GM12878 (cell line): Measurements from ENCODE around the gene PCDH1. TPM values are rescaled to one million over a fixed set of nuclear protein-coding genes. Genes with fewer than 3 reads are reported as not detected.

Experiments
- ATAC-seq: fragments of 200-7000 bp; cut with Tn5 transposase; 3 replicates; pipeline ENCODE4 v1.9.1; 2020; ENCODE audit warnings: mild to moderate bottlenecking, moderate library complexity
- BruUV-seq: library from RNA; stranded (reverse); fragments of 400-500 nt; replicated peaks from 2 replicates; lab custom pipeline; 2021; lab: Mats Ljungman, UMichigan
- CTCF ChIA-PET: fragments of 300-600 bp; sonication (Branson Sonifier 250); formaldehyde crosslinking; extraction: SDS; loops from one replicate; lab custom pipeline; 2021; ENCODE audit warnings: inconsistent platforms; lab: Yijun Ruan, JAX
- POLR2A ChIA-PET: fragments of 350-600 bp; formaldehyde crosslinking; extraction: SDS; loops from one replicate; lab custom pipeline; 2021; ENCODE audit warnings: inconsistent platforms; lab: Charles Lee
- RAD21 ChIA-PET: fragments of 300-600 bp; sonication (Branson Sonifier 250); formaldehyde crosslinking; loops from one replicate; lab custom pipeline; 2023; ENCODE audit warnings: antibody characterized with exemption; ENCODE audit not compliant: unreplicated experiment; lab: Charles Lee
- SMC1A ChIA-PET: fragments of 300-600 bp; sonication (Branson Sonifier 250); formaldehyde crosslinking; loops from one replicate; lab custom pipeline; 2023; ENCODE audit not compliant: unreplicated experiment, uncharacterized antibody; lab: Charles Lee
- DNase-seq: peaks from one replicate; pipeline ENCODE4 v3.0.0-alpha.2; 2011; ENCODE audit warnings: low read depth, low spot score
- FAIRE-seq: peaks from 3 replicates; lab custom pipeline; 2011; peaks lifted over from hg19 to GRCh38; lab: Jason Lieb, UNC
- H2AFZ ChIP-seq: 2 replicates; pipeline ENCODE4 v1.6.0; 2011; ENCODE audit warnings: low read depth, low read length, control low read depth; ENCODE audit not compliant: control insufficient read depth
- H3K27ac ChIP-seq: 2 replicates; pipeline ENCODE4 v1.5.1; 2011; ENCODE audit warnings: control low read depth; ENCODE audit not compliant: control insufficient read depth, insufficient read depth
- H3K27me3 ChIP-seq, 2 experiments: replicated peaks in 1 of 2; 2 replicates each; pipeline versions ENCODE4 v1.6.0 to v1.6.1; 2011; ENCODE audit warnings: low read length in 1 of 2; ENCODE audit not compliant: control insufficient read depth in 2 of 2, insufficient read depth in 2 of 2
- H3K36me3 ChIP-seq, 2 experiments: 2 replicates each; pipeline ENCODE4 v1.5.1; 2011; ENCODE audit warnings: low read length in 1 of 2; ENCODE audit not compliant: control insufficient read depth in 2 of 2, insufficient read depth in 2 of 2
- H3K4me1 ChIP-seq: 2 replicates; pipeline ENCODE4 v1.6.1; 2011; ENCODE audit warnings: mild to moderate bottlenecking, low read length, moderate library complexity, mixed read lengths; ENCODE audit not compliant: control insufficient read depth, insufficient read depth
- H3K4me2 ChIP-seq: 2 replicates; pipeline ENCODE4 v1.6.0; 2011; ENCODE audit warnings: control low read depth; ENCODE audit not compliant: control insufficient read depth, insufficient read depth
- H3K4me3 ChIP-seq: fragments of 200-600 bp; sonication (generic); 2 replicates; pipeline ENCODE4 v1.5.1; 2016
- H3K79me2 ChIP-seq: 2 replicates; pipeline ENCODE4 v1.6.0; 2011; ENCODE audit warnings: low read length; ENCODE audit not compliant: control insufficient read depth, insufficient read depth
- H3K9ac ChIP-seq: 2 replicates; pipeline ENCODE4 v1.8.0; 2011; ENCODE audit warnings: low read length, control low read depth, mixed read lengths; ENCODE audit not compliant: control insufficient read depth, insufficient read depth
- H3K9me3 ChIP-seq: replicated peaks from 3 replicates; pipeline ENCODE4 v1.5.1; 2011; ENCODE audit warnings: mild to moderate bottlenecking, low read length; ENCODE audit not compliant: control insufficient read depth, insufficient read depth
- H4K20me1 ChIP-seq: 2 replicates; pipeline ENCODE4 v1.6.0; 2011; ENCODE audit not compliant: control insufficient read depth, insufficient read depth
- CTCF ChIP-seq, 3 experiments: IDR thresholded peaks in 2 of 3; conservative IDR thresholded peaks in 1 of 3; 2 replicates each; pipeline ENCODE4 v1.5.1; 2011; ENCODE audit warnings: low read depth in 3 of 3, low read length in 3 of 3, mild to moderate bottlenecking in 3 of 3, control low read depth in 2 of 3, moderate library complexity in 2 of 3, inconsistent platforms in 1 of 3, mixed read lengths in 1 of 3; ENCODE audit not compliant: control insufficient read depth in 2 of 3, insufficient read depth in 1 of 3; ENCODE audit errors: extremely low read depth in 1 of 3
- IRF4 ChIP-seq: IDR thresholded peaks from 2 replicates; pipeline ENCODE4 v1.6.1; 2011; ENCODE audit warnings: low read depth, low read length
- PBX3 ChIP-seq: IDR thresholded peaks from 2 replicates; pipeline ENCODE4 v1.6.1; 2011; ENCODE audit warnings: mild to moderate bottlenecking, low read depth, low read length, moderate library complexity; ENCODE audit not compliant: insufficient replicate concordance
- SMAD1 ChIP-seq: fragments of 450-650 bp; IDR thresholded peaks from 2 replicates; pipeline ENCODE4 v1.6.1; 2018; ENCODE audit warnings: mild to moderate bottlenecking, low read depth; ENCODE audit not compliant: partially characterized antibody
- SPI1 ChIP-seq: IDR thresholded peaks from 2 replicates; pipeline ENCODE4 v1.6.1; 2011; ENCODE audit warnings: low read depth, mild to moderate bottlenecking, low read length, moderate library complexity, borderline replicate concordance; ENCODE audit not compliant: insufficient read depth
- TAF1 ChIP-seq: IDR thresholded peaks from 2 replicates; pipeline ENCODE4 v1.6.1; 2011; ENCODE audit warnings: mild to moderate bottlenecking, low read depth, low read length, borderline replicate concordance
- TCF3 ChIP-seq: IDR thresholded peaks from 2 replicates; pipeline ENCODE4 v1.6.1; 2012; ENCODE audit warnings: low read depth, mild to moderate bottlenecking, low read length, borderline replicate concordance; ENCODE audit not compliant: insufficient read depth
- WGBS: methylation state at CpG from one replicate; pipeline ENCODE4 v1.1.6; 2016; ENCODE audit warnings: low lambda C conversion rate; ENCODE audit not compliant: insufficient replicate concordance, insufficient coverage; ENCODE audit errors: missing lambda C conversion rate; 5-methylcytosine and 5-hydroxymethylcytosine counted together
- in situ Hi-C: fragments of 300-500 bp; cut with MboI; formaldehyde crosslinking; loops from 9 replicates; pipeline ENCODE4 v1.14.3; 2018; ENCODE audit warnings: mixed read lengths
- intact Hi-C: fragments of 100-400 bp; cut with micrococcal nuclease; formaldehyde crosslinking; loops from one replicate; pipeline ENCODE4 v1.14.2; 2022; ENCODE audit not compliant: unreplicated experiment
- polyA plus RNA-seq, 11 experiments: library from polyadenylated mRNA; depleted of rRNA in 4 of 11; unstranded in 6 of 11; stranded (reverse) in 5 of 11; fragments of >200 nt; fragmentation: Nextera tagmentation in 4 of 11; fragmentation: Illumina TruSeq in 1 of 11; extraction: Ambion mirVana in 4 of 11; extraction: Trizol in 1 of 11; gene quantifications; 1 replicate in 1 of 11; 2 replicates in 10 of 11; pipeline versions ENCODE4 v1.2.1 to v1.2.3, GENCODE V29; 2011 to 2016; ENCODE audit warnings: inconsistent platforms in 2 of 11, missing spikeins in 2 of 11, low read depth in 1 of 11
- total RNA-seq, 4 experiments: library from RNA; depleted of rRNA in 3 of 4; stranded (reverse); fragments of >200 nt in 3 of 4; fragmentation: Illumina TruSeq in 1 of 4; extraction: Trizol in 1 of 4; gene quantifications; 2 replicates each; pipeline versions ENCODE4 v1.2.1 to v1.2.3, GENCODE V29; 2013 to 2021

PCDH1 gene
- total and polyA plus RNA-seq, 10 of the 15 experiments (the other 5 are each of a cell fraction or from before 2014, with no cell fraction given): 0.07 to 0.36 (median 0.16) TPM; not detected in 7

- H3K79me2 ChIP-seq: no peaks in the 10 kb centered on the region
- ChIA-PET POLR2A (no interaction called here), SMC1A (no interaction called here), CTCF (interaction anchor here (1.1 kb wide), 1 partner anchor 14 kb away, joined by 5 read pairs; the partner anchor contains the start of gene PCDH1), RAD21 (no interaction called here)
- H3K4me1 ChIP-seq: no peaks in the 10 kb centered on the region
- WGBS: 34% methylated on average over 24 of the region's 24 CpGs
- no peak for ATAC-seq
- in situ Hi-C loops: no loop called here
- H3K27ac ChIP-seq: no peak overlapping the region
- H2AFZ ChIP-seq: no peak overlapping the region
- peaks cover 7 to 9% of the 10 kb centered on the region in 2 experiments; a peak in 2 of 4 replicates for H3K27me3 ChIP-seq
- intact Hi-C loops: no loop called here
- H3K4me3 ChIP-seq: no peak overlapping the region
- no peak overlapping the region for H3K4me2 ChIP-seq
- H3K9ac ChIP-seq: no peak overlapping the region
- H3K9me3 ChIP-seq: no peaks in the 10 kb centered on the region
- no peak for FAIRE-seq
- no peak for DNase-seq
- TF ChIP-seq TAF1: no peak
- TF ChIP-seq IRF4: no peak
- no peak for TF ChIP-seq SPI1
- TF ChIP-seq, all 136 proteins: peak for 0
- no TSS peak for BruUV-seq
- no peaks in the 10 kb centered on the region for H3K36me3 ChIP-seq
- no peaks in the 10 kb centered on the region for H4K20me1 ChIP-seq
Measured at GRCh38 chr5:141864371-141865370, 13.5 kb downstream of the PCDH1 start.

- ChIA-PET SMC1A (interaction anchor here (0.6 kb wide), 1 partner anchor 14 kb away, joined by 3 read pairs; the partner anchor contains the start of gene PCDH1), POLR2A (no interaction called here), RAD21 (no interaction called here), CTCF (interaction anchor here (1.1 kb wide), 1 partner anchor 15 kb away, joined by 5 read pairs; the partner anchor contains the start of gene PCDH1)
- intact Hi-C loops (no loop called here), in situ Hi-C loops (no loop called here)
- peak; percentile 52; the same call in 2 of the 3 replicates for ATAC-seq
- Histone ChIP-seq H2AFZ (no peak overlapping the region), H3K4me2 (no peak overlapping the region), H4K20me1 (no peaks in the 10 kb centered on the region), H3K9ac (no peak overlapping the region), H3K27ac (no peak overlapping the region), H3K4me3 (no peak overlapping the region), H3K79me2 (no peaks in the 10 kb centered on the region), H3K9me3 (no peaks in the 10 kb centered on the region), H3K4me1 (no peaks in the 10 kb centered on the region), H3K27me3 (peaks cover 7 to 9% of the 10 kb centered on the region in 2 experiments; a peak in 2 of 4 replicates), H3K36me3 (no peaks in the 10 kb centered on the region)
- FAIRE-seq: no peak
- no TSS peak for BruUV-seq
- 66% methylated on average over 20 of the region's 20 CpGs for WGBS
- no peak for DNase-seq
- TF ChIP-seq SMAD1 (no peak), TCF3 (no peak), PBX3 (no peak), CTCF (IDR thresholded peaks at IDR 0.05 in 2 of 3, conservative IDR thresholded peaks at IDR 0.05 in 1 of 3; ENCODE audit: control insufficient read depth in 2 of 3, extremely low read depth in 1 of 3, insufficient read depth in 1 of 3, low read depth in 3 of 3, low read length in 3 of 3) (no peak)
- TF ChIP-seq, all 136 proteins: peak for 0
Measured at GRCh38 chr5:141863569-141864178, 14.5 kb downstream of the PCDH1 start.
